ENCODE data around the gene KCNIP1.
"Not testable (repeated sequence)": the region's sequence is repeated elsewhere in the genome, so short reads cannot be mapped to it uniquely, and the experiment has no call there.

Gene KCNIP1

GRCh38 chr5:170758481-170758880, 254.7 kb downstream of the KCNIP1 start:
- DNase-seq: no peak

DNA sequence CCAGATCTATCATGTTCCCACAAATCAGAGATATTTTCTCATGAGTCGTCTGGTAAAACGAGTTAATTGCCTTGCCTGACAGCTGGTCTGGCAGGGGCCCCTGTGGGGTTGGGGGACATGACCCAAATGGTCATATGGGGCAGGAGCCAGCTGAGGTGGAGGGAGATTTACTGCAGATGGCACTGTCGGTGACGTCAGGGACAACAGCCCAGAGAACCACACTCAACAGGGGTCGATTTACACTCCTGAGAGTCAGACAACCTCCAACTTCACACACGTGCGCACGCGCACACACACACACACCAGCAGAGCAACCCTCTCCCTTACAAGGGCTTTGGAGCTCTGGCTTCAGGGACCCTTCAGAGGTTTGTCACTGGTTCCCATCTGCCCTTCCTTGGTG, 256.3 kb downstream of the KCNIP1 start:
- no peak for DNase-seq

GRCh38 chr5:170761048-170761707, 257.4 kb downstream of the KCNIP1 start:
- no peak for DNase-seq

DNA sequence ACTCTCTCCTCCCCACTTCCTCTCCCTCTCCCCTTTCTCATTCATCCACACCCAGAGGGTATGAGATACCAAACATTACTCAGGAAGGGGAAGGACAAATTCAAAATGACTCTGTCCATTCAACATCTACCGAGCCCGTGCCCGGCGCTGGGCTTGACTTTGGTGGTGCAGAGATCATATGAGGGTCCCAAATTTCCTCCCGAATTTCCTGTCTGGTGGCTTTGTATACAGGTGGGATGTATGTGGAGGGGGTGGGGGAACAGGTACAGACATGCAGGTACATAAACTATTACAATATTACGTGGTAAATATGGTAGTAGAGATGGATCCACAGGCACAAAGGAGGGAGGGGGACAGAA, 257.9 kb downstream of the KCNIP1 start:
- DNase-seq: no peak

GRCh38 chr5:170762298-170762697, 258.5 kb downstream of the KCNIP1 start:
- not testable (repeated sequence) for DNase-seq

GRCh38 chr5:170765868-170766267, 262.0 kb downstream of the KCNIP1 start:
- DNase-seq: not testable (repeated sequence)

GRCh38 chr5:170769246-170769645, 265.4 kb downstream of the KCNIP1 start:
- DNase-seq: no peak

DNA sequence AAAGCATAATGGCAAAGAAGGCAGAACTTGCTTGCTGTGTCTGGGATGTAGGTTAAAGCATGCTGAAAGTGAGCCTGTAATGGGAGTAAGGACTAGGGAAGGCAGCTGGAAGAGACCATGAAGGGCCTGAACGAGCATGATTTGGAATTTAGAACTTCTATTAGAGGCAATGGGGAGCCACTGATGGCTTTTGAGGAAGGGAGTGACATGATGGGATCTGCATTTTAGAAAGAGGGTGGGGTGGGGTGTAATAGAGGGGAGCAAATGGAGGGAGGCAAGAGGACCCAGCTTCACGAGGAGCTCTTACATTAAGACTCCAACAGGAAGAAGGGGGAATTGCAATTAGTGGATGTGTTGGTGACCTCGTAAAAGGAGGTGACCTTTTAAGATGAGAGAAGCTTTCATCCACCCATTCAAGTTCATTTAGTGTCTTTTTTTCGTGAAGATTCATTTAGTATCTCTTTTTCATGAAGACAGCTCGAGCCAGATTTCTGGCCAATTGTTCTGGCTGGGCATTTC, 266.1 kb downstream of the KCNIP1 start:
- DNase-seq: no peak

DNA sequence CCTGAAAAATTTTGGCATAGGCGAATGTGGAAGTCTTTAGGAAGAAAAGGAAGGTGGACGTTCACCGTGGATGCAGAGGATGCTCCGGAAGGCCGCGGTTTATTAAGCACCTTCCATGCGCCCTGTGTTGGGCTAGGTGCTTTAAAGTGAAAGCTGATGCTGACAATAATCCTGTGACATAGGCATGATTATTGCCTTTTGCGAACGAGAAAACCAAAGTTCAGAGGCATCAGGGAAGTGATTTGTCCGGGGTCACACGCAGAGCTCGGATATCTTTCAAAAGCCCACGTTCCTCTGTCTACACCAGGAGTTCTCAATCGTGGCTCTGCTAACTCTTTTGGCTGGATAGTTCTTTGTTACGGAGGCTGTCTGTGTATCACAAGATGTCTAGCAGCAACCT, 267.7 kb downstream of the KCNIP1 start:
- no peak for DNase-seq

DNA sequence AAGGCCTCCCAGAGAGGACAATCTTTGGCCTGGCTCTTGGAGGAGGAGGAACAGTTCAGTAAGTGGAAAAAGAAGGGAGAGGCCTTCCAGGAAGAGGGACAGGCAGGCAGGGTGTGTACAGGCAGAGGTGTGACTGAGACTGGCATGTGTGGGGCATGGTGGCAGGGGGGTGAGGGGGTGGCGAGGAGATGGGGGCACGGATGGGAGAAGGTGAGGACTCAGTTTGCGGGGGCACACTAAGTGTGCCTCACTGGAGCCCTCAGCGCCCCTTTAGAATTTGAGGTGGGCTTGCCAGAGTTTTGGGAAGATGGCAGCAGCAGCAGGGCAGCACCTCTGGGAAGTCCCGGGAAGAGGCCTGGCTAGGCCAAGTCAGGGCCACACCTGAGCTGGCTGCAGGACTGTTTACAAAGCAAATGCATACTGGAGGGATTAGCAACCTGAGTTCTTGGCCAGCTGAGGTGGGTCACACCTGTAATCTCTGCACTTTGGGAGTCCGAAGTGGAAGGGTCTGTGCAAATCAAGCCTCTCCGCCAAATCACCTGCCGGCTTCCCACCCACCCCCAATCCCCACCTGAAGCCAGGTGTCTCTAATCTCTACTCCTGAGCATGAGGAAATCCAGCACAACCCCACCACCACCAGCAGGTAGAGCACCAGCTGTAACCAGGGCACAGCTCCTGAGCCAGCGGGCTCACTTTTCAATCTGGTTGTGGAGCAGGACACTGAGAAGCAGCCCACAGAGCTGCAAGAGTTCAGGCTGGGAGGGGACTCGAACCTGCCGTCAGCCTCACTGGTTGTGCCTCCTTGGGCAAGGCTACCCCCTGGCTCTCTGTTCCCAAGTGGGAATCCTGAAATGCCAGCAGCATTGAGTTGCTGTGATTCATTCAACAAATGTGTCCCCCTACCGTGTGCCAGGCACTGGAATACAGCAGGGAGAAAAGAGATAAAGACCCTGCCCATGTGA, 269.5 kb downstream of the KCNIP1 start:
- DNase-seq: no peak

DNA sequence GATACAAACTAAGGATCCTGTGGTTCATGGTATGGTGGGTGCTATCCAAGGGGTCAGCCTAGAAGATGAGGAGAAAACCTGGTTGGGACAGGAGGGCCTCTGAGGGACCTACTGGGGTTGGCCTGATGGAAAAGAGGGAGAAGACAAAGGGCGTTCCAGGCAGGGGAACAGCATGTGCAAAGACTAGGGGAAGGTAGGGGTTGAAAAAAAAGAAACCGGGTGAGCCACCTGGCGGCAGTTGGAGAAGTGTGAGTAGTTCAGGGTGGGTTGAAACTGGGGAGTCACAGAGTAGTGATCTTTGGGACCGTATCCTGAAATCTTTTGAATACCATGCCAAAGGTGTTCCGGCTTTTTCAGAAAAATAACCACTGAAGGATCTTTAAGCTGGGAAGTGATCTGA, 271.0 kb downstream of the KCNIP1 start:
- no peak for DNase-seq

- no peak for DNase-seq
Observed at GRCh38 chr5:170781946-170782345, 278.1 kb downstream of the KCNIP1 start.

GRCh38 chr5:170782438-170782837, 278.6 kb downstream of the KCNIP1 start:
- DNase-seq: no peak

DNA sequence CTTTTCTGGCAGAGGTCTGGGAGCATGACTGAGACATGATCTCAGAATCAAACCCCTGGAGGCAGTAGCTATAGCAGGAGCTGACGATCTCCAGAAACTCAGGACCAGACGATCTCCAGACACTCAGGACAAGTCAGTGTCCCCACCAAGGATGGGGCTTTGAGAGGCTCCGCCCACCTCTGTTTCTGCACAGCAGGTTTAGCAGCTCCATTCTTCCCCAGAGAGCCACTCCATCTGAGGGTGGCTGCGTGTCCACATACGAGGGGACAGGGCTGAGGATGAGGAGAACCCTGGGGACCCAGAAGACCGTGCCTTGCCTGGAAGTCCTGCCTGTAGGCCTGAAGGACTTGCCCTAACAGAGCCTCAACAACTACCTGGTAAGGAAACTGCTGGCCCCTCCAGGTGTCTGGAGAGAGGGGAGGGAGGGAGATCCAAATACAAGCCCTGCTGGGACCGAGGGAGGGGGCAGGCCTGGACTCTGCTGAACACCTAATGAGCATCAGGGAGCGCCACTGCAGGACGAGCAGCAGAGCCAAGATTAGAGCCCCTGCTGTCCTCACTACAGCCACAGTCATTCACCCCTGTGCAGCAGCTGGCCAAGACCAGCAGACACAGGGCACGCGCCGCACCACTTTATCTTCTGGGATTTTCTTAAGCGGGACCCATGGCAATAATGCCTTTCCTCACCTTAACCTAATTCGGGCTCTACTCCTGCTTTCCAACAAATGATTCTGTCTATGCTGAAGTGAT, 279.9 kb downstream of the KCNIP1 start, which contains the start of gene GABRP:
GABRP (plus strand) TSS at position 228 of the 750 bp plus-strand sequence. CDS start 4,891 bp downstream, outside the sequence.
- DNase-seq: no peak

DNA sequence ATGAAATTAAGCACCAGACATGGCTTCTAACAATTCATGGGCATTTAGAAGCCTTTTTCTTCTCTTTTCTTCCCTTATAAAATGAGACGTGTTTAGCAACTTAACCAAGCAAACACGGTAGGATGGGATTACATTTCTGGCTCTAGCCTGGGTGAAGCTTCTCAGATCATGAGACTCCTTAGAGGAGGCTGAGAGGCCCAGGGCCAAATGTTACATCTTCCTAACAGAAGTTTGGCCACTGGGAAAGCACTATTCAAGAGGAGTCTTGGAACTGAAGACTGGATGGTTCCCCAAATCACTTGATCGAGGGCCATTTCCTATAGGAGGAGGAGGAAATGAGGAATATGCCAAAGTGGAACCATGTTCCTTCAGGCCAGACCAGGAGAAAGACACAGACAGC, 281.6 kb downstream of the KCNIP1 start:
- DNase-seq: no peak
